GM18868 (cell line): Measurements from ENCODE around the gene SNX30.
A peak's percentile ranks its signal among the peaks of the same experiment; 100 is the strongest.
"Not testable (repeated sequence)": the region's sequence is repeated elsewhere in the genome, so short reads cannot be mapped to it uniquely, and the experiment has no call there.

Experiments
- ATAC-seq: cut with Tn5 transposase; IDR thresholded peaks from one replicate; pipeline ENCODE4 v1.9.1; 2021; ENCODE audit warnings: mild to moderate bottlenecking, moderate library complexity; ENCODE audit not compliant: unreplicated experiment

SNX30 gene, protein sequence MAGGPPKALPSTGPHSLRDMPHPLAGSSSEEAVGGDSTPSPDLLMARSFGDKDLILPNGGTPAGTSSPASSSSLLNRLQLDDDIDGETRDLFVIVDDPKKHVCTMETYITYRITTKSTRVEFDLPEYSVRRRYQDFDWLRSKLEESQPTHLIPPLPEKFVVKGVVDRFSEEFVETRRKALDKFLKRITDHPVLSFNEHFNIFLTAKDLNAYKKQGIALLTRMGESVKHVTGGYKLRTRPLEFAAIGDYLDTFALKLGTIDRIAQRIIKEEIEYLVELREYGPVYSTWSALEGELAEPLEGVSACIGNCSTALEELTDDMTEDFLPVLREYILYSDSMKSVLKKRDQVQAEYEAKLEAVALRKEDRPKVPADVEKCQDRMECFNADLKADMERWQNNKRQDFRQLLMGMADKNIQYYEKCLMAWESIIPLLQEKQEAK

GRCh38 chr9:112750016-112750763 lies at the start of gene SNX30:
TSS of gene SNX30 (plus strand) at chr9:112750760. CDS start at chr9:112751002, 242 bp downstream.
- peak; percentile 73 for ATAC-seq

DNA sequence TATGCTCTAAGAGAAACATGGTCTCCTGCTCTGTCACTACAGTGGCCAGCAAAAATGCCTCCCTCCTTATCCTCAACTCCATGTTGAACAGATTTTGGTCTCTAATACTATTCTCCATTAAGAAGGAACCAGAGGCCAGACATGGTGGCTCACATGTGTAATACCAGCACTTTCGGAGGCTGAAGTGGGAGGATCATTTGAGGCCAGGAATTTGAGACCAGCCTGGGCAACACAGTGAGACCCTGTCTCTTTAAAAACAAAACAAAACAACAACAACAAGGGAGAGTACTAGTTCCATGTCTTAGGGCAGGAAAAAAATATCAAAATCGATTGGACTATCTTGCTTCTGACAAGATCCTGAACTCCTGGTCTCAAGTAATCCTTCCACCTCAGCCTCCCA lies 47.3 kb upstream of the SNX30 start:
- no peak for ATAC-seq

DNA sequence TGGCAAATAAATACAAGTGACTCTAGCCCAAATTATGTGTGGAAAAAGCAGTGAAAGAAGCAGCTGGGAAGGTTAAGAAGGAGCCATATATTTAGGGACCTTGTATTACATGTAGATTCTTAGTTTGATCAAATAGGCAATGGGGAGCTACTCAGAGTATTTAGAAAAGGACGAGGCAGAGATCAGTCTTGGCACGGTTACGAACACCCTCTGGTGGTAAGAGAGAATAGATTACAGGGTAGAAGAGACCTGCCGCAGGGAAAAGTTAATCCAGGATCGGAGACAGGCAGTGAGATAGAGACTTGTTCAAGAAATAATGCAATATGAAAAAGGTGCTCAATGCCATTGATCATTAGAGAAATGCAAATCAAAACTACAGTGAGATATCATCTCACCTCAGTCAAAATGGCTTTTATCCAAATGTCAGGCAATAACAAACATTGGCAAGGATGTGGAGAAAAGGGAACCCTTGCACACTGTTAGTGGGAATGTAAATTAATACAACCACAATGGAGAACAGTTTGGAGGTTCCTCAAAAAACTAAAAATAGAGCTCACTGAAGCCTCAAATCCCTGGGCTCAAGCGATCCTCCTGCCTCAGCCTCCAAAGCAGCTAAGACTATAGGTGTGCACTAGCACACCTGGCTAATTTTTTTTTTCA lies 44.7 kb upstream of the SNX30 start:
- no peak for ATAC-seq

DNA sequence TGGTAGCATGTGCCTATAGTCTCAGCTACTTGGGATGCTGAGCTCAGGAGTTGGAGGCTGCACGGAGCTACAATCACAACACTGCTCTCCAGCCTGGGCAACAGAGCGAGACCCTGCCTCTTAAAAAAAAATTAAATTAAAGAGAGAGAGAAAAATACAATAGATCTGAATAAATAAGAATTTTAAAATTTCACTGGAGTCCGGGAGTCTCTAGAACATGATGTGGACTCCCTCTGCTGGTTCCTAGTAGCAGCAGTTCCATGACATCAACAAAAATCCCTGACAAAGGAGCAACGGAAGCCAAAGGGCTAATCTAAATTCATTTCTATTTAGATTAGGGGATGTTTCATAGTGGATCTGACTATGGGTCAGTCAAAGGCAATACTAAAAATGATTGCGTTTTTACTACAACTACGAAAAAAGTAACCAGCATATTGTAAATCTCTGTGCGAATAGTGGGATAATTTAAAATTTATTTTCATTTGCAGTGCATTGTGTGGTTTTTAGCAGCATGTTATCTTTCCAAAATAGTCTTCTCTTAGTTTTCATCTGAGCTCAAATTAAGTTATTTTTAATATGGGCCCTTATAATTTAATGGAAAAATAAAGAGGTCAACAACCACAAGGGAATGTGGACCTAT lies 39.4 kb upstream of the SNX30 start:
- no peak for ATAC-seq

DNA sequence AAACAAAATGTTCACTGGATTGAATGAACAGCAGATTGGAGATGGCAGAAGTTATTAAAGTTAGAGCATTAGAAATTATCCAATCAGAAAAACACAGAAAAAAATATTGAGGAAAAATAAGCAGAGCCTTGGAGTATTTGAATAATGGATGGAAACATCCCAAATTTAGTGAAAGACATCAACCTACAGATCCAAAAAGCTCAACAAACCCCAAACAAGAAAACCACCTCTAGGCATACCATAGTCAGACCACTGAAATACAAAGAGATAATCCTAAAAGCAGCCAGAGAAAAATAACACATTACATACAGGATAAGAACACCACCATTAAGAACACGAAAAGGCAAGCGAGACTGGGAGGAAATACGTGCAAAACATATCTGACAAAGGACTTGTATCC lies 37.9 kb upstream of the SNX30 start:
- no peak for ATAC-seq

DNA sequence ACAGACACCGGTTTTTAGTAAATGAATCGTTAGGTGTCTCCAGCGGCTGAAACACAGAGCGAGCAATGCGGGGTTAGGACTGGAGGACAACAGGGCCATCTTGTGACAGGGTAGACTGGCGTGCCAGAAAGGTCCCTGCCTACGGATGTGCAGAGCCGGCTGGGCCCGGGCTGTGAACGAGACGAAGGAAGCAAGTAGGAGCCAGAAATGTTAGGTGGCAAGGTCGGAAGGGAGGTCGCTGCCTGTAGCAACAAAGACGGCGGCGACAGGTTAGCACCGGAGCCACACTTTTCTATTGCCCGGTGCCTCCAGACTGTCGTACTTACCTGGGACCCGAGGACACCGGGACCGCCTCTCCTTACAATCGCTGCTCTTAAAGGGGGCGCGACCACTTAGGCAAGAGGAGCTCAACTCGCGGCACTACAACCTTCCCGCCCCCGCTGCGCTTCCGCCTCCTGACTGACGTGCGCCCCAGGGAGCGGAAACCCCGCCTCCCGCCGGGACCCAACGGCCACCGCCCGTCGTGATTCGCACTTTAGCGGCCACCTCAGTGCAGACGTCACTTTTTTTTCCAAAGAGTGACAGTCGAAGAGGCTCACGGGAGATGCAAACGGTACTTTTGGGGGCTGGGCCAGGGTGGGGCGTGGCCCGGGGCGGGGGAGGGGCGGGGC lies 32.8 kb upstream of the SNX30 start, which contains the start of gene INIP:
TSS of gene INIP (minus strand) at position 457 of the 671 bp plus-strand sequence. CDS start 1,632 bp downstream, outside the sequence.
- ATAC-seq: peak; percentile 89

DNA sequence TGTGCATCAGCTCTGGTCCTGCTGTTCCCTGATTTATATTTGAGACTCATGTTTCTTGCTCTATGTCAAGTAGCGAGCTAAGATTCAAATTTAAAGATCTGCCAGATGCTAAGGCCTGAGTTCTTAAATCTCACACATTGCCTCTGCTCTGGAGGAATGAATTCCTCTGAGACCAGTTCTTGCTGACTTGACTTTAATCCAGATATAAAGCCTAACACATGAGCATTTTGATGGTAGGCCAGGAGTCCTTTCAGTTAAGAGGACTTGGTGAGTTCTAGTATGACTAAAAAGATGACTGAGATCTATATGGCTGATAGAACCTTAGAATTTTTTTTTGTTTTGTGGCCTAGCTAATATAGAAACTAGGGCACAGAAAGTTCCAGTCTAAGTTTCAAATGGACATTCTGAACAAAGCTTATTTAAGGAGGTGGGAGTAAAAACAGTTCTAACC lies 31.3 kb upstream of the SNX30 start:
- peak; percentile 22 for ATAC-seq

- ATAC-seq: no peak
These were observed 30.9 kb upstream of the SNX30 start for GRCh38 chr9:112719696-112720095.

DNA sequence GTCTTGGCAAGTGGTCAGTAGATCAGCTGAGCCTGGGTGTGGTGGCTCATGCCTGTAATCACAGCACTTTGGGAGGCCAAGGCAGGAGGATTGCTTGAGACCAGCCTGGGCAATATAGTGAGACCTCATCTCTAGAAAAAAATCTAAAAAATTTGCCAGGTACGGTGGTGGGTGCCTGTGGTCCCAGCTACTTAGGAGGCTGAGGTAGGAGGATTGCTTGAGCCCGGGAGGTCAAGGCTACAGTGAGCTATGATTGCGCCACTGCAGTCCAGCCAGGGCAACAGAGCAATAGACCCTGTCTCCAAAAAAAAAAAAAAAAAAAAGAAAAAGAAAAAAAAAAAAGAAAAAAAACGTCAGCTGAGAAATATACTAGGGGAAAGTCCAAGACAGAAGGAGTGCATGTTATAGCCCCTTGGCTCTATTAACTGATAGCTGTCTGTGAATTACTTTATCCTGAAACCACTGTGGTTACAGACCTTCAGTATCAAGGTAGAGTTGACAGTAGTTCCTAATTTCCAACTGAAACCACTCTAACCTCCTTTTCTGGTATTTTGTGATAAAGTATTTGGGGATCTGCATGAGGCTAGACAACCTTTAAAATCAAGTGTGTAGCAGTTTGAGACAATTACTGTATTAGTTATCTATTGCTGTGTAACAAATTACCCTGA lies 30.3 kb upstream of the SNX30 start:
- ATAC-seq: no peak

- ATAC-seq: not testable (repeated sequence)
These were observed 27.8 kb upstream of the SNX30 start for GRCh38 chr9:112722749-112723148.

DNA sequence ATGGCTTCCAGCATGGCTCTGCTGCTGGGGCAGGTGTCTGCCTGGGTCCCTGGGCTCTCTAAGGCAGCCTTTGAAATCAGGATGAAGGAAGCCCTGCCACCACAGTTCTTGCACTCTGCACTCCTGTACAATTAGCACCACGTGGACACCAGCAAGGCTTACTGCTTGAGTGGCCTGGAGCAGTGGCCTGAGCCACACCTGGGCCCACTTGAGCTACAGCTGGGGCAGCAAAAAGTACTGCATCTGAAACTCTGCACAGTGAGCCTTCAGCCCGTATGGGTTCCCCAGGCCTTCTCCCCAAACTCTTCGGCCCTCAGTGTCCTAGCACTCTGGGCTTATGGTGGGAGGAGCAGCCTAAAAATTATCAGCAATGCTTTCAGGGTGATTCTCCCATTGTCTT lies 24.6 kb upstream of the SNX30 start:
- peak; percentile 61 for ATAC-seq

DNA sequence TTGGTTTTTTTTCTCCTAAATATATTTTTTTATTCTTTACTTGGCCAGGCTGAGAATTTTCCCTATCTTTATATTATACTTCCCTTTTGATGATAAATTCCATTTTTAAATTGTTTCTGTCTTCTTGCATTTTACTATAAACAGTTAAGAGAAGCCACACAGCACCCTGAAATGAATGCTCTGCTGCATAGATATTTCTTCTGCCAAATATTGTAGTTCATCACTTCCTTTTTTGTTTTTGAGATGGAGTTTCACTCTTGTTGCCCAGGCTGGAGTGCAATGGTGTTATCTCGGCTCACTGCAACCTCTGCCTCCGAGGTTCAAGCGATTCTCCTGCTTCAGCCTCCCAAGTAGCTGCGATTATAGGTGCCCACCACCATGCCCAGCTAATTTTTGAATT lies 24.1 kb upstream of the SNX30 start:
- peak; percentile 70 for ATAC-seq

DNA sequence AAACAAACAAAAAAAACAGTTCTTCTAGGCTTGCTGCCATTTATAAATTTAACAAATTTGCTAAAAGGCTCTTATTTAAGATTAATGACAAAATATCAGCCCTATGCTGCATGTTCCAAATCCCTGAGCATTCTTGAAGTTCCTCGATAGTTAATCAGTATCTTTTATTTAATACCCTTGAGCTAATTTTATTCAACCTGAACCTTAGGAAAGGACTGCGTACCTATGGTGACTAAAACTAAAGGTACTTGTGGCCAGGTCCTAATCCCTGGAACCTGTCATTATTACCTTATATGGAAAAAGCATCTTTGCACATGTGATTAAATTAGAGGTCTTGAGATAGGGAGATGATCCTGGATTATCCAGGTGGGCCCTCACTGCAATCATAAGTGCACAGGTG lies 22.2 kb upstream of the SNX30 start:
- no peak for ATAC-seq

DNA sequence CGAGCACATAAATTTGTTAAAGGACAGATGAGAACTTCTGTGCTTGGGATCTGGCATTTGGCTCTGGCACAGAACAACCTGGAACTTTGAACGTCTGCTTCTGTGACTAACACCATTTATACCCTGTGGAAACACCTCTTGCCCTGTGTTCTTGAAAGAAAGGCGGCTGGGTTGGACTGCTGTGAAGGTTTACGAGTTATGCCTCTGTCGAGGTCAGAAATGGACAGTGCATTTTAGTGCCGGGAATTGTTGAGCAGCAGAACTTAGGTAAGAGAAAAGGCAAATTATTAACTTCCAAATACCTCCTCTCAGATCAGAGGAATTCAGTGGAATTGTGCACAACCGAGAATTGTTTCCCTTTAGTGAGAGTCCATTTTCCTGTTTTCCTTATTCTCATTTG lies 18.6 kb upstream of the SNX30 start:
- no peak for ATAC-seq

GRCh38 chr9:112734892-112735291 lies 15.7 kb upstream of the SNX30 start:
- ATAC-seq: no peak

GRCh38 chr9:112743216-112743836 lies 7.2 kb upstream of the SNX30 start:
- ATAC-seq: no peak

- no peak for ATAC-seq
These were observed 6.4 kb upstream of the SNX30 start for GRCh38 chr9:112744177-112744576.

DNA sequence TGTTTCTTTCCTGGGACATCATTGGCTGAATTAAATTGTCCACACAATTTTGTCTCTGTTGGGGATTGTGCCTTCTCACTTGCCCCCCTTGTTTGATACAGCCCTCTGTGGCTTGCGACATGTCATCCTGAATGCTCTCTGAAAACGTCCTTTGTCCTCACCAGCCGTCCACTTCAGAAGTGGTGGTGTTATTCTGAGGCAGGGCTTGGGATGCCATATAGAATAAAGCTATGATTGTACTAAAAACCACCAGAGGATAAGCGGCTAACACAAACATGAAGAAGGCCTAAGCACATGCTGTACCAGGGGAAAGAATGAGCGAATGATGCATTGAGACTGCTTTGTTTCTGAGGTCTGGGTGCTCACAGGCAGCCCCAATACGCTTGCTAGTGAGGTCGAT lies 3.5 kb upstream of the SNX30 start:
- ATAC-seq: no peak

DNA sequence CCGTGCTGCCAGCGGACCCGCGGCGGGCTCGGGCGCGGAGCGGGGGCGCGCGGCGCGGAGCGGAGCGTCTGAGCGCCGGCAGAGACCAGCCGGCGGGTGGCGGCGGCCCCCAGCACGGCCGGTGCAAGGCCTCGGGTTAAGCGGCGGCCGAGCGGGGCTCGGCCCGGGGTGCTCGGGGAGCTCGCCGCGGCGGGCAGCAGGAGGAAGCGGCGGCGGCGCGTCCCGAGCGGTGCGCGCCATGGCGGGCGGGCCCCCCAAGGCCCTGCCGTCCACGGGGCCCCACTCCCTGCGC lies 150 bp downstream of the SNX30 start:
- no peak for ATAC-seq
